CD14-positive monocyte (primary cell): ENCODE data around the gene DENND11. TPM values are rescaled to one million over a fixed set of nuclear protein-coding genes. Genes with fewer than 3 reads are reported as not detected.
A peak's percentile ranks its signal among the peaks of the same experiment; 100 is the strongest.

Source experiments
- DNase-seq, 3 donors: peaks; one replicate each; pipeline ENCODE4 v3.0.0-alpha.2; 2011 to 2022
- H2AFZ ChIP-seq: 2 replicates; pipeline ENCODE4 v1.6.0; 2012; ENCODE audit warnings: mild to moderate bottlenecking, low read depth, low read length, inconsistent platforms; ENCODE audit not compliant: insufficient read depth, poor library complexity, severe bottlenecking
- H3K27ac ChIP-seq, 2 donors: 1 replicate in 1 of 2; 2 replicates in 1 of 2; pipeline ENCODE4 v1.5.1; 2012 to 2013; ENCODE audit warnings: low read length in 2 of 2, control low read depth in 1 of 2, inconsistent platforms in 1 of 2, low read depth in 1 of 2, mild to moderate bottlenecking in 1 of 2
- H3K27me3 ChIP-seq, 2 donors: one replicate each; pipeline versions ENCODE4 v1.6.0 to v1.6.1; 2011 to 2013; ENCODE audit warnings: low read length in 2 of 2; ENCODE audit not compliant: control insufficient read depth in 2 of 2, insufficient read depth in 2 of 2
- H3K36me3 ChIP-seq, 2 donors: replicated peaks in 1 of 2; 1 replicate in 1 of 2; 2 replicates in 1 of 2; pipeline versions ENCODE4 v1.5.1 to v1.6.1; 2012 to 2013; ENCODE audit warnings: low read length in 2 of 2, control low read depth in 1 of 2, inconsistent platforms in 1 of 2, mild to moderate bottlenecking in 1 of 2; ENCODE audit not compliant: insufficient read depth in 2 of 2, control insufficient read depth in 1 of 2
- H3K4me1 ChIP-seq, 2 donors: 1 replicate in 1 of 2; 2 replicates in 1 of 2; pipeline versions ENCODE4 v1.5.1 to v1.6.1; 2012 to 2013; ENCODE audit warnings: low read length in 2 of 2, control low read depth in 1 of 2, inconsistent platforms in 1 of 2, mild to moderate bottlenecking in 1 of 2, moderate library complexity in 1 of 2; ENCODE audit not compliant: insufficient read depth in 2 of 2, control insufficient read depth in 1 of 2
- H3K4me2 ChIP-seq: replicated peaks from 2 replicates; pipeline ENCODE3; 2012; ENCODE audit warnings: low read length, moderate library complexity, mild to moderate bottlenecking; ENCODE audit not compliant: poor library complexity, severe bottlenecking; ENCODE audit errors: extremely low read depth
- H3K4me3 ChIP-seq, 3 experiments: fragments of 200-600 bp in 1 of 3; sonication (generic) in 1 of 3; replicated peaks in 1 of 3; 1 replicate in 2 of 3; 2 replicates in 1 of 3; pipeline ENCODE4 v1.5.1; 2011 to 2013; ENCODE audit warnings: low read length in 3 of 3, mild to moderate bottlenecking in 3 of 3, control low read depth in 2 of 3, low read depth in 2 of 3, inconsistent platforms in 1 of 3, moderate library complexity in 1 of 3
- H3K79me2 ChIP-seq: 2 replicates; pipeline ENCODE4 v1.6.0; 2012; ENCODE audit warnings: mild to moderate bottlenecking, control low read depth, inconsistent platforms, low read length, moderate library complexity; ENCODE audit not compliant: insufficient read depth
- H3K9ac ChIP-seq: 2 replicates; pipeline ENCODE4 v1.6.0; 2017; ENCODE audit warnings: low read length, mild to moderate bottlenecking; ENCODE audit not compliant: insufficient read depth, poor library complexity, severe bottlenecking
- H3K9me3 ChIP-seq, 2 donors: replicated peaks in 1 of 2; 1 replicate in 1 of 2; 2 replicates in 1 of 2; pipeline versions ENCODE4 v1.5.1 to v1.6.1; 2012 to 2013; ENCODE audit warnings: low read length in 2 of 2, control low read depth in 1 of 2; ENCODE audit not compliant: control insufficient read depth in 1 of 2, insufficient read depth in 1 of 2
- H4K20me1 ChIP-seq: 2 replicates; pipeline ENCODE4 v1.6.0; 2012; ENCODE audit warnings: mild to moderate bottlenecking, low read length, control low read depth, moderate library complexity; ENCODE audit not compliant: insufficient read depth
- H3K27ac Mint-ChIP-seq, 7 donors: one replicate each; pipeline ENCODE4 v1.8.0; 2020; ENCODE audit warnings: mild to moderate bottlenecking in 7 of 7, mixed read lengths in 7 of 7, moderate library complexity in 6 of 7, inconsistent platforms in 2 of 7
- H3K27me3 Mint-ChIP-seq, 3 donors: one replicate each; pipeline ENCODE4 v1.8.0; 2021 to 2022; ENCODE audit warnings: low read depth in 3 of 3, mild to moderate bottlenecking in 3 of 3, mixed read lengths in 3 of 3, moderate library complexity in 3 of 3, inconsistent platforms in 1 of 3
- H3K36me3 Mint-ChIP-seq, 2 donors: one replicate each; pipeline ENCODE4 v1.8.0; 2020; ENCODE audit warnings: mixed read lengths in 2 of 2, inconsistent platforms in 1 of 2, mild to moderate bottlenecking in 1 of 2
- H3K4me1 Mint-ChIP-seq: one replicate; pipeline ENCODE4 v1.8.0; 2020; ENCODE audit warnings: mild to moderate bottlenecking, mixed read lengths
- H3K4me3 Mint-ChIP-seq, 2 donors: one replicate each; pipeline ENCODE4 v1.8.0; 2020; ENCODE audit warnings: mild to moderate bottlenecking in 2 of 2, mixed read lengths in 2 of 2, moderate library complexity in 1 of 2
- H3K9me3 Mint-ChIP-seq, 7 donors: one replicate each; pipeline ENCODE4 v1.8.0; 2020 to 2022; ENCODE audit warnings: mixed read lengths in 7 of 7, mild to moderate bottlenecking in 6 of 7, moderate library complexity in 6 of 7, inconsistent platforms in 2 of 7
- WGBS: methylation state at CpG from one replicate; pipeline ENCODE4 v1.1.5; 2013; ENCODE audit warnings: missing lambda C conversion rate; ENCODE audit not compliant: insufficient coverage; 5-methylcytosine and 5-hydroxymethylcytosine counted together
- intact Hi-C, 2 donors: fragments of 100-400 bp; cut with micrococcal nuclease; formaldehyde crosslinking; loops; one replicate each; pipeline versions ENCODE4 v1.15.0 to v1.15.1; 2023
- polyA plus RNA-seq, 3 donors: library from polyadenylated mRNA; depleted of rRNA in 1 of 3; unstranded in 2 of 3; stranded (reverse) in 1 of 3; fragments of 300-500 nt in 2 of 3; fragments of >200 nt in 1 of 3; fragmentation: Illumina TruSeq in 2 of 3; gene quantifications; 1 replicate in 2 of 3; 2 replicates in 1 of 3; pipeline ENCODE4 v1.2.3, GENCODE V29; 2012 to 2021
- TF ChIP-seq, protein P1 (sequence below): fragments of 200-600 bp; IDR thresholded peaks from one replicate; pipeline ENCODE4 v1.8.0; 2022; ENCODE audit warnings: antibody characterized with exemption, mild to moderate bottlenecking

The DENND11 gene
- polyA plus RNA-seq, 3 donors = 1.4 to 4.7 (median 1.9) TPM

DNA sequence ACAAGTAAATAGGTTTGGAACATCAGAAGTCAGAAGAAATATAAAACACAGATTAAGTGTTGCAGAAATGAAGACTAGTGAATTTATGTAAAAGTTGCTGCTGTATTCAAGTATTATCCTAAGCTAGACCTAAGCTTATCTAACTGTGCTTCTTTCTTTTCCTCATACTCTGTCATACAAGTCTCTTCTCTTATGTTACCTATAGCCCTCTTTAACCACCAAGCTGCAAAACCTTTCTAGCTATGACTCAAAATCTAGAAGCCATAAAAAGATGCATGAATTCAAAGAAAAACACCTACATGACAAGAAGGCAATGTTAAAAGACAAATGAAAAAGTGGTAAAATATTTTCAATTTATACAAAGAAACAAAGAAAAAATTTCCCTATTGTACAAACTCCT, 23.0 kb downstream of the DENND11 start:
- H3K27me3 Mint-ChIP-seq = no peaks in the 10 kb centered on the region
- H3K4me3 Mint-ChIP-seq = no peak overlapping the region
- no peaks in the 10 kb centered on the region for H3K9me3 Mint-ChIP-seq
- H3K4me2 ChIP-seq = no peak overlapping the region
- H3K9me3 ChIP-seq = no peaks in the 10 kb centered on the region
- H3K36me3 ChIP-seq = no peaks in the 10 kb centered on the region
- intact Hi-C loops = no loop called here
- no peak overlapping the region for H3K4me3 ChIP-seq
- TF ChIP-seq, protein P1, sequence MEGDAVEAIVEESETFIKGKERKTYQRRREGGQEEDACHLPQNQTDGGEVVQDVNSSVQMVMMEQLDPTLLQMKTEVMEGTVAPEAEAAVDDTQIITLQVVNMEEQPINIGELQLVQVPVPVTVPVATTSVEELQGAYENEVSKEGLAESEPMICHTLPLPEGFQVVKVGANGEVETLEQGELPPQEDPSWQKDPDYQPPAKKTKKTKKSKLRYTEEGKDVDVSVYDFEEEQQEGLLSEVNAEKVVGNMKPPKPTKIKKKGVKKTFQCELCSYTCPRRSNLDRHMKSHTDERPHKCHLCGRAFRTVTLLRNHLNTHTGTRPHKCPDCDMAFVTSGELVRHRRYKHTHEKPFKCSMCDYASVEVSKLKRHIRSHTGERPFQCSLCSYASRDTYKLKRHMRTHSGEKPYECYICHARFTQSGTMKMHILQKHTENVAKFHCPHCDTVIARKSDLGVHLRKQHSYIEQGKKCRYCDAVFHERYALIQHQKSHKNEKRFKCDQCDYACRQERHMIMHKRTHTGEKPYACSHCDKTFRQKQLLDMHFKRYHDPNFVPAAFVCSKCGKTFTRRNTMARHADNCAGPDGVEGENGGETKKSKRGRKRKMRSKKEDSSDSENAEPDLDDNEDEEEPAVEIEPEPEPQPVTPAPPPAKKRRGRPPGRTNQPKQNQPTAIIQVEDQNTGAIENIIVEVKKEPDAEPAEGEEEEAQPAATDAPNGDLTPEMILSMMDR = no peak
- H3K27me3 ChIP-seq = no peaks in the 10 kb centered on the region
- H3K4me1 ChIP-seq = peaks cover 20 to 23% of the 10 kb centered on the region in 2 donors
- H3K9ac ChIP-seq = no peak overlapping the region
- no peak overlapping the region for H3K27ac Mint-ChIP-seq
- H3K27ac ChIP-seq = no peak overlapping the region
- no peak for DNase-seq
- no peaks in the 10 kb centered on the region for H4K20me1 ChIP-seq
- no peak overlapping the region for H2AFZ ChIP-seq
- peaks cover 9 to 13% of the 10 kb centered on the region in 2 donors for H3K36me3 Mint-ChIP-seq
- peaks cover 25% of the 10 kb centered on the region for H3K4me1 Mint-ChIP-seq
- no peaks in the 10 kb centered on the region for H3K79me2 ChIP-seq

DNA sequence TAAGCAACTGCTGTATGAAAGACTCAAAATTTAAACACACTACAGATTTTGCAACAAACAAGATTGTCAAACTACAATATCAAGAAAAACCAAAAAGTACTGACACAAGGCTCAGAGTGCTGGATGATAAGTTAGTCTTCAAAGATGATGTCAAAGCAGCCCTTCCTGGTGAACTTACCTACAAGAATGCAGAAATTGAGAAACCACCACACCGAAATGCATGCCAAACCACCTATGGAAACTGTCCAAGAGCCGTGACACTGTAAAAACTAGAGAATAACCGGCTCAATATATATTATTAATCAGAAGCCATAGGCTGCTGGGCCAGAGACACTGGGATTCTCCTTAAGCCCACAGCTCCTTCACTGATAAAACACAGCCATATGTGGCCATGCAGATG, 25.3 kb downstream of the DENND11 start:
- no peak overlapping the region for H2AFZ ChIP-seq
- WGBS = 6% methylated on average over 2 of the region's 3 CpGs
- intact Hi-C loops = no loop called here
- TF ChIP-seq, protein P1 = no peak
- H3K27ac ChIP-seq = peak overlapping the region in 1 of 2 donors; percentile 64
- H3K9ac ChIP-seq = no peak overlapping the region
- Mint-ChIP-seq H3K27me3 (no peaks in the 10 kb centered on the region), H3K4me1 (peaks cover 36% of the 10 kb centered on the region), H3K36me3 (peaks cover 9 to 13% of the 10 kb centered on the region in 2 donors), H3K27ac (peak overlapping the region in 4 of 7 donors; percentile 50 to 68 (median 58)), H3K4me3 (no peak overlapping the region), H3K9me3 (peaks cover 0 to 4% (median 0%) of the 10 kb centered on the region in 7 donors)
- H4K20me1 ChIP-seq = no peaks in the 10 kb centered on the region
- peaks cover 0 to 3% of the 10 kb centered on the region in 2 donors for H3K9me3 ChIP-seq
- no peaks in the 10 kb centered on the region for H3K27me3 ChIP-seq
- DNase-seq = no peak
- H3K36me3 ChIP-seq = no peaks in the 10 kb centered on the region
- no peak overlapping the region for H3K4me3 ChIP-seq
- H3K4me1 ChIP-seq = peaks cover 29 to 33% of the 10 kb centered on the region in 2 donors
- no peaks in the 10 kb centered on the region for H3K79me2 ChIP-seq
- no peak overlapping the region for H3K4me2 ChIP-seq
